HG02943 (cell line): Measurements from ENCODE around the gene CTNNBIP1.

ENCODE experiments used
- ATAC-seq: cut with Tn5 transposase; IDR thresholded peaks from one replicate; pipeline ENCODE4 v1.9.1; 2021; ENCODE audit warnings: mild to moderate bottlenecking, low read depth, moderate library complexity; ENCODE audit not compliant: unreplicated experiment

CTNNBIP1 gene

DNA sequence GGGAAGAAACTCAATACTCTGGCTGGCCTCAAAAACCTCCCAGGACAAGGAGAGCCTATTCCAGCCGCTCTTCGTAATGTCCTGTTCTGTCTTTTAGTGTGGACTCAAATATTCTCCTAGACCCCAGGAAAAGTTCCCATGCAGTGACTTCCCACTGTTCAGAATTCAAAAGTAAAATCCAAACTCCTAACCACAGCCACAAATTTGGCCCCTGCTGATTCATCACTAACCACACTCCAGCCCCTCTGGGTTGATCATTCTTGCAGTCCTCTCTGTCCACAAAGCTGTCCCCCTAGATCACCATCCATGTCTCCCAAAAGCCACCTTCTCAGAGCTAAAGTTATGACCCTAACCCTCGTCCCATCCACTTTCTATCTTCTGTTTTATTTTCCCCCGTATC is 5.1 kb downstream of the CTNNBIP1 start:
- ATAC-seq = no peak

DNA sequence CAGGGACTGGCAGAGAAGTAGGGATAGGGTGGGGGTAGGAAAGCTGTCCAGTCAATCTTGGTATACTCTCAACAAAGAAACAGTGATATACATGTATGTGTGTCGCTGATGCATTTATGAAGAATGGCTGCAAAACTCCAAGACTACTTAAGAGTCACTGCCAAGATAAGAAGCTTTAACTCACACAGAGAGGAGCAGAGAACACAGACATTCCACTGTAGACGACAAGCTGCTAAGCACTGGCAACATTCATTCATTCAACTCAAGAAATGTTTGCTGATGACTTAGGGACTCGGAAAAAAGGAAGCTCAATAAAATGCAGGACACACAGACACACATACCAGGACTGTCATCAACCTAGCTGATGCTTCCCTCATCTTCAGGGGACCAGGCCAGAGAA is 5.5 kb downstream of the CTNNBIP1 start:
- no peak for ATAC-seq

DNA sequence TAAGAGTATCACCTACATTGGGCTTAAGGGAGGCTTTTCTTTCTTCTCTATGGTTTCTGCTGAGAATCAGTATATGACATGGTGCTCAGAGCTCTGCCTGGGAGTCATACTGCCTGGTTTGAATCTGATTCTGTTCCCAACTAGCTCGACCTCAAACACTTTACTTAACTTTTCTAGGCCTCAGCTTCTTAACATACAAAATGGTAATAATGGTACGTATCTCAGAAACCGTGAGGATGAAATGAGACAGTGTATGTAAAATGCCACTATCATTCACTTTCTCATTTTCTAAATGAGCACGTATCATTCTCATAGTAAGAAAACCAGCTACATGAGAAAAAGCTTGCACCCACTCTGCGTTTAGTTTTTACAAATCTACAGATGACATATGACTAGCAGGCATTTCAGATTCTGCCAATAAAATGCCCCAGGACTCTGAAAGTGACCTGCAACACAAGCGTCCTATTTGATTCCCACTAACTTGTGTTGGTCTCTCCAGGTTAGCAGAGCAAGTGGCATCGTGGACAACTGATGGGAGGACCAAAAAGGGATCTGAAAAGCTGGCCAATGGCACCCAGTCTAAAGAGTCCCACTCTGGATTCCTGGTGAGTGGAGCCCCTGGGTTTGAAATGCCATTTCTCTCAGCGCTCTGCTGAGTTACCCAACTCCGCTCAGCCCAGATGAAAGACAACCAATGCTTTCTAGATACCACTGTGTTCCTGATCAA is 6.1 kb downstream of the CTNNBIP1 start:
- ATAC-seq = no peak

DNA sequence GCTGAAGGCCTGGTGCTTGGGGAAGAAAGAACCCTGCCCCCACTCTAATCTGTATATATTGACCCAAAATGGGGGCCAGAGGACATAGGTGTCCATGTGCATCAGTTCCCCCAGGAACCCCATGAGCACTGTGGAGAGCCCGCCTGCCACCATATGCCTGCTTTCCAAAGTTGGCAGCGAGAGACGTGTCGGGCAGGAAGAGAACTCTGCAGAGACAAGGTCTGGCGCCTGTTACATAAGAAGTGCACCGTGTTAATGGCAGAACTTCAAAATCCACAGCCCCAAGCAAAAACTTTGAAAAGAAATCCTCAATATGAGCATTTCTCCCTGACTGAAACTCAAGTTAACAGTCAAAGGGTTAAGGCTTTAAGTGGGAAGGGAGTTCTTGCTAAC is 8.0 kb downstream of the CTNNBIP1 start:
- no peak for ATAC-seq

DNA sequence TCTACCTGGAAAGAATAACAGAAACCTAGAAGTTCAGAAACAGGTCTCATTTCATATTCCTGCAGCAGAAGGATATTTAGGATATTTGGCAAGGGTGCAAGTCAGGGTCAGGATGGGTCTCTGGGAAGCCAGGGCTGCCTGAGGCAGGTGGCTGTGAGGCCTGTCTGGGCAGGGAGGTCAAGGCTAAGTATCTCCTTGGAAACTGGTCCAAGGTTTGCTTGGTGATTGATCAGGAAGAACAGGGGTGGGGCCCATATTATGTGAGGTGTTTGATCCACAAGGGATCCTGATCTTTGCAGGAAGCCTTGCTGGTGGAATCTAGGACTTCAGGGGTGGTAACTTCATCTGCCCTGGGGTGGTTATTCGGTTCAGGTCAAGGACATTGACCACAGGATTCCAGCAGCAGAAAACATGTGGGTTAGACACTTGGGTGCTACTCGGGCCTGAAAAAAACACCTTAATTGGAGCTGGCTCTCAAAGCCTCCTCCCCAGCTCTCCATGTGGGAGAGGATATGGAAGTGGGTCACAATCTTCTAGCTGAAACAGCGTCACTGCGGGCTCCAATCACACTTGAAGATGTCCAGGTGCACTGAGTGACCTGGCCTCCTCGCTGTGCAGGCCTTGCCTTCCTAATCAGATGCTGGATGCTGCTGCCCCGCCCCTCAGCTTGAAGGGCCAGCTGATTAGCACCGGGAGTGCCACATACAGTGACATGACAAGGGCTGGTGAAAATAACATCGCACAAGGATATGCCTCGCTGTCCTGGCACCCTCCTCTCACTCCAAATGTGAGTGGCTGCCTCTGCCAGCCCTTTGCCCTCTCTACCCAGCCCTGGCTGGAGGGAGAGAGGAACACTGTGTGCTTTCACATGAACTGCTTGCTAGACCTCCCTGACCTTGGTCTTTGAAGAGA is 8.7 kb downstream of the CTNNBIP1 start:
- no peak for ATAC-seq

DNA sequence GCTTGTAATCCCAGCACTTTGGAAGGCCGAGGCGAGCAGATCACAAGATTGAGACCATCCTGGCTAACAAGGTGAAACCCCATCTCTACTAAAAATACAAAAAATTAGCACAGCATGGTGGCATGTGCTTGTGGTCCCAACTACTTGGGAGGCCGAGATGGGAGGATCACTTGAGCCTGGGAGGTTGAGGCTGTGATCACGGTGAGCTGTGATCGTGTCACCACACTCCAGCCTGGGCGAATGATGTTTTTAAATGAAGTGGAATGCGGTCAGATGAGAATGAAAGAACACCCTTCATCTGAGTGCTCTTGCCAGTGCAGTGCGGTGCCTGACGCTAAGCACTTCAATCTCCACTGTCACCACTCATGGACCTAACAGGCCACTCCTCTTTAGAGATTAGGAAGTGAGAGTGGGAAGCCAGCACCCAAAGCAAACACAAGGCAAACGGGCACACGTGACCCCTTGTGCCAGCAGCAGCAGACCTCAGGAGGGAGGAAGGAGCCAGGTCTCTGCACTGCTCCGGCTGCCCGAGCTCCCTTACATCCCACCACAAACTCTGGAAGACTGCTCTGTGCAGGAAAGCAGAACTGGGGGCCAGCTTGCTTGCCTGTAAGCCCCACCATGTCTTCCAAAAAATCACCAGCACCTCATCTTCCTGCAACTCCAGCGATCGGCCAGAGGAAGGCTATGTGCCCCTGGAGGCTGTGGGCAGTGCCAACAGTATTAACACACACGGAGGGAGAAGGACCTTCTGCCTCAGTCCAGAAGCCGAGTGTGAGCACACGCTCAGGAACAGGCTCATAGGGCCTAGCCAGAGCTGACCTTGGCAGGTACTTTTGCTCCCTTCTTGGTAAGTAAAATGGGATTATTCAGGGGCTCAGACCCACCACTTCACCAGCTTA is 9.7 kb downstream of the CTNNBIP1 start:
- ATAC-seq = no peak

DNA sequence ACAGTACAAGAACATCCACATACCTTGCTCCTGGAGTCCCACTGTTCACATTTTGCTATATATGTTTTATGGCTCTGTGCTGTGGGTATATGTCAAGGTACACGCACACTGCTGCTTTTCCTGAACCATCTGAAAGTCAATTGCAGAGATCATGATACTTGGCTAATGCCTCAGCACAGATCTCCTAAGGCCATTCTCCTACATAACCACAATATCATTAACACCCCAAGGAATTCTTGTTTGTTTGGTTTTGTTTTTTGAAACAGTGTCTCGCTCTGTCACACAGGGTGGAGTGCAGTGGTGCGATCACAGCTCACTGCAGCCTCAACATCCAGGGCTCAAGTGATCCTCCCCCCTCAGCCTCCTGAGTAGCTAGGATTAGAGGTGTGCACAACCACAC is 16.0 kb downstream of the CTNNBIP1 start:
- ATAC-seq = no peak

DNA sequence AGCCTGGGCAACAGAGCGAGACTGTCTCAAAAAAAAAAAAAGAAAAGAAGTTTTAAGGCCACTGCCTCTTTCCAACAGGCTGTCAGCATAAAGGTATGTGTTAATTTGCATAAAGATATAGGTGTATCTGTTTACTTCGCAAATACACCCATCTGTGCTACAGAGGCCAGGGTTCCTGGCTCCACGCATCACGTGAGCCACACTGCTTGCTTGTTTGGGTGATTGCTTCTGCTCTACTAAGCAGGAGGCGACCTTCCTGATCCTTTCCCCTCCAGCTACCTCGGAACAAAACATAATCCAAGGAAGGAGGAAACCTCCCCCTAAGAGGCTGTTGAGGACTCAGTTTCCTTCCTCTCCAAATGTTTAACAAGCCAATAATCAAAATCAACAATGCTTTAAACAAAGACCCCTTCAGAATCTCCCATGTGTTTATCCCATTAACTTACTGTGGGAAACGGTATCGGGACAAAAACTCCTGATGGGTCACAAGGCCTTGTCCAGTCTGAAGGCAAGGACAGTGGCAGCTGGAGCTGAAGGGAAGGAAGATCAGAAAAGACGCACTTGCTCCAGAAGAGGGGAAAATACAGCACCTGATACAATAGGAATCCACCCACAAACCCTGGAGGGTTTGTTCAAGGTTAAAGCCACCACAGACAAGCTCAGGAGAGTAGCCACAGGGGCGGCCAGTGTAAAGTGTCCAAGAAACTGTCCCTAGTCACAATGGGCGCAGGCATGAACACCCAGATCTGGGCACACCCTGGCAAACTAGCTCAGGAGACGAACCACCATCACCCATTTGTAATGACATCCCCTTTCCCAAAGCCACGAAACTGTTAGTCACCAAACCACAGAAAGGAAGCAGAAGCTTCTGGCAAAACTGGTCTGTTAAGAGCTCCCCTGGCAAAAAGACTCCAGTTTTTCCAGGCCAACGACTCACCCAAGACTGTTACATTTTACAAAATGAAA is 17.2 kb downstream of the CTNNBIP1 start:
- ATAC-seq = no peak

DNA sequence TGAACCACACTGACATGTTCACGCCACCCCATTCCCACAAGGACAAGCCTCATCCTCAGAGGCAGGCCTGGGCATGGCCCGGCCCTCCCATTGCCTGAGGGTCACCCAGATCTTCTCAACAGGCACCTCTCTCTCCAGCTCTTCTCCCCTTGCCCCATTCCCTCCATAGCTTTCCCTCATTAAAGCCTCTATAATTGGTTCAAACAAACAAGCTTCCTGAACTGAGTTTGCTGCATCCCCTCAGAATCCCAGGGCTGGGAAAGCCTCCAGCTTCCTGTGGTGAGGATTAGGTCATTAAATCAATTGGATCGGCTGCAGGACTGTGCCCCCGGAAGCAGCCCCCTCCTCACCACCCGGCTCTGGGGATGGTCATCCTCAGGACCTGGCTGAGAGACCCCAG is 18.9 kb downstream of the CTNNBIP1 start:
- no peak for ATAC-seq

DNA sequence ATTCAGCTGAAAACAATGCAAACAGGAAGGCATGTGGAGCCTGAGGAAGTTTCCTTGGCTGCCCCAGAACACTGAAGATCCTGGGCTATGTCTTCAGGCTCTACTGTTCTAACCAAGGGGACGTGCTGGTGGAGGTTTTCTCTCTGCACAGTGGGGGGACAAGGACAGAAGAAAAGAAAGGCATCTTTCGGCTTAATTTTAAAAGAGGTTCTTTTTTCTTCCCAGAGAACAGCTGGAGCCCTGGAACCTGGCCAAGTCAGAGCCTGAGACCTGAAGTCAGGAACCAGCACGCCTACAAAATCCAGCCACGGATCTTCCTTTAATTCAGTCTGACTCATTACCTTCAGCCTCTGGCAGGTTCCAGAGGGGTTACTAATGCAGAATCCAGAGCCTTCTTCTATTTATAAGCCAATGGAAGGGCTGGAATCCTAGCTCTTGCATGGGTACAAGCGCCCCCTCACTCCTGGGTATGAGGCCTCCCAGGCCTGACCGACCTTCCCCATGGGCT is 19.8 kb downstream of the CTNNBIP1 start:
- ATAC-seq = no peak

DNA sequence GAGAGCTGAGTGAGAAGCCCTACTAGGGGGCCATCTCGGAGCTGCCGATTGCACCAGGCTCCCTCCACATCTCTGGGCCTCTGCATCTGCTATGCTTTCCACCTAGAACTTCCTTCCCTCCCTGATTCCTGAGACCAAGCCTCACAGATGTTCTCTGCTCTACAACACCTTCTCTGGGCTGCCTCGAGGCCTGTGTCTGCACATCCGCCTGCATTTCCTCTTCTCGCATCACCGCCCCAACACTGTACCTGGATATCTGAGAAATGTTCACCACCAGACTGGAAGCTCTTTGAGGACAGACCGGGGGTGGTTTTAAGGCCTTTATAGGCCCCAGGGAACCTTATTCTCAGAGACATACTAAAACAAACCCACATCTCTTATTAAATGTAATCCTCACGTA is 20.7 kb downstream of the CTNNBIP1 start:
- ATAC-seq = no peak

DNA sequence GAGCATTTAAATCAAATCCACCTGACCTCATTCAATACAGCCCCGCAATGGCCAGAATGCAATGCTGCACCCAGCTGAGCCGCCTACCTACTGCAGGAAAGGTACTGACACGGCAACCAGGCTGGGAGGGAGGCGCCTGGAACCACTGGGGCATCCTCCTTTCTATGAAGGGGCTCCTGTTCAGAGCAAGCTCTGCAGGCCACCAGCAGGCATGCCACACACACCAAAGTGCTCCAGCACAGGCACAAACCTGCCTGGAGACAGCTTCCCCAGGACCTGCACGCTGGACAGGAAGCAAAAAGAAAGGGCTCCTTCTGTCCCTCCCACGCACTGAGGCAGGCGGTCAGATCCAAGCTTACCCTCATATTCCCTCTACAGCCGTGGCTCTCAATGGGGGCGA is 21.2 kb downstream of the CTNNBIP1 start:
- ATAC-seq = no peak

DNA sequence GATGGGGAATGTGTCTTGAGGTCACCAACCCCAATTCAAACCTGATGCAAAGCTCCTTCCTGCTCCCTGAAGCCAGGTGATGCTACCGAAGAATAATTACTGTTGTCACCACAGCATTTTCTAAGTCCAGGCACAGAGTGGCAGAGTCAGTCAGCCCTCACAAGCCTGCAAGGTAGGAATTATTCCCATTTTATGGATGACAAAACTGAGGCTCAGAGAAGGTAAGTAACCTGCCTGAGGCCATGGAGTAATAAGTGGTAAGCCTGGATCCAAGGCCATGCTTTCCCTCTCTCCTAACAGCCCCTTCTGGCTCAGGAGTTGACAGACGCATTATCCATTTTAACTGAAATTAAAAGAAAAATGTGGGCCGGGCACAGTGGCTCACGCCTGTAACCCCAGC is 23.0 kb downstream of the CTNNBIP1 start:
- no peak for ATAC-seq

DNA sequence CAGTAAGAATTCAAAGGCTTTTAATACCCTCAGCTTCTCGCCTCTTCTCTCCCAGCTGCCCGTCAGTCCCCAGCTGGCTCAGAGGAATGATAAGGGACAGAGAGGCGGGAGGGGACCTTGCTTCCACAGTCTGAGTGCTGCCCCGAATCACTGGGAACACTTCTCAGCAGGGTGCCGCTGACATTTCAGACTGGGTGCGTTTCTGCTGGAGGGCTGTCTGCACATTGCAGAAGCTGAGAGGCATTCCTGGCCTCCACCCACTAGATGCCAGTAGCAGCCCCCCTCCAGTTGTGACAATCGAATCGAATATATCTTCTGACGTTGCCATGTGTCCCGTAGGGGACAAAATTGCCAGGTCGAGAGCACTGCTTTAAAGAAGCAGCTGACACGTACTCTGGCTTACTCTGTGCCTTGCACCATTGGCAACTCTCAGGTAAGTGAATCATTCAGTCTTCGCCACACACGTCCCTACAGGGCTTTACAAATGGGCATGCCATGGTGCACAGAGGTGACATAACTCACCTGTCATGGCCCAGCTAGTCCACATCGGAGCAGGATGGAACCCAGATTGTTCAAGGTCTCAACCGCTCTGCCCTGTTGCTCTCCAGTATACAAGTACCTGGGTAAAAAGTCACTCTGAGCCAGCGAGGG is 23.9 kb downstream of the CTNNBIP1 start:
- ATAC-seq = no peak

DNA sequence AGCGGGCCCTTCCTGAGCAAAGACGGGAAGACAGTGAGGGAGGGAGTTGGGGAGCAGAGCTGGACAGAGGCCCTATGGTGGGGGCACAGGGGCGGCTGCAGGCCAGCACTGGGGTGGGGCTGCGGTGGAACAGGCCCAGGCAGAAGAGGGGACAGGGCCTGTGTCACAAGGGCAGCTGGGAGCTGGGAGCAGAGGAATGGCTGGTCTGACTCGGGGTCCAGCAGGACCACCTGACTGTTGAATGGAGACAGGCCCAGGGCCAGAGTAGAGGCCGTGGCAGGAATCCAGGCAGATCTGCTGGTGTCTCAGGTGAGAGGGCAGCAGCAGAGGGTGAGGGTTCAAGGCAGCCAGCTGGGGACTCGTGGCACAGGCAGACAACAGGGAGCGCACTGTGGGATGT is 25.3 kb downstream of the CTNNBIP1 start:
- no peak for ATAC-seq

DNA sequence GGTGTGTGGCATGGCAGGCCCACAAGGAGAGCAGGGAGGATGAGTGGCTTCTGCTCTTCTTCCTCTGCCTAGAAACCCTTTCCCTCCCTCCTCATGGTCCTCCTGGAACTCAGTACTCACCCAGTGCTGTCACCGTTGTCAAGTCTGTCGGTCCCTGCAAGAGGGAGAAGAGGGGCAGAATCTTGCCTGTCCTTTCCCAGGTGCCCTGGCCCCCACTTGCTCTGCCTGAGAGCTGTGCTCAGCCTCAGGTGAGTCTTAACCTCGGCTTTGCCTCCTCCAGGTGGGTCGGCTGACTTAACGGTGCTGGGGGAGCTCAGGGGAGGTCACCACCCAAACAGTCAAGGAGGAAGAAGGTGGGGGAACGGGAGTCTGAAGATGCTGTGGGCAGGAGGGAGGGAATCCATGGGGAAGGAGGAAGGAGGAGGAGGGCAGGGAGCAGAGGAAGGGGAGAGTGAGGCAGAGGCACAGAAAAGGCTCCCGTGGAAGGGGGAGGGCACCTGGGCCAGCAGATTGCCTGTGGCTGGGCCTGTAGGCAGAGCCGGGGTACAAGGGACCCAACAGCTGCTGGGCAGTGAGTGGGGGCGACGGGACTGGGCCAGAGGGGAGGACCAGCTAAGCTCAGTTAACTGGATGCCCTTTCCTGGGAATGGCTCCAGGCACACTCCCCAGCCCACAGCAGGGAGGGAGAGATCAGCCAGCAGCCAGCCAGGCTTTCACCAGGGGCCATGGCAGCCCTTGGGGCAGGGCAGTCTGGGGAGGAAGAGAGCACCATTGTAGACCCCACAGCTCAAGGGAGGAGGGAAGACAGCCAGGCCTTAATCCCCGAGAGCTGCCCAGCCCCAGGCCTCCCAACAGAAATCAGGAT is 26.3 kb downstream of the CTNNBIP1 start:
- no peak for ATAC-seq

DNA sequence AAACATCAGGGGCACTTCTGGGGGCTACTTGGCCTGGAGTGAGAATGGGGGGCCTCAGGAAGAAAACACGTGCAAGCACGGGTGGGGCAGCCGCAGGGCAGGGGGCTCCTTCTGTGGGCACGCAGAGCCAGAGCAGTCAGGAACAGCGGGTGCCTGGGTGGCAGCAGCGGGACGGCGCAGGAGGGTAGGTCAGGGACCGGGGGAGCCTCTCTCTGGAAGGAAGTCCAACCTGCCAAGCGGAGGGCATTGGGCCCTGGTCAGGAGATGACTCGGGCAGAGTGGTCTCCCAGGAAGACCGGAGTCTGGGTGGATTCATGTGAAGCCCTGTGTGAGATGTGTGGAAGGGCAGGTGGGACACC is 27.1 kb downstream of the CTNNBIP1 start:
- no peak for ATAC-seq

DNA sequence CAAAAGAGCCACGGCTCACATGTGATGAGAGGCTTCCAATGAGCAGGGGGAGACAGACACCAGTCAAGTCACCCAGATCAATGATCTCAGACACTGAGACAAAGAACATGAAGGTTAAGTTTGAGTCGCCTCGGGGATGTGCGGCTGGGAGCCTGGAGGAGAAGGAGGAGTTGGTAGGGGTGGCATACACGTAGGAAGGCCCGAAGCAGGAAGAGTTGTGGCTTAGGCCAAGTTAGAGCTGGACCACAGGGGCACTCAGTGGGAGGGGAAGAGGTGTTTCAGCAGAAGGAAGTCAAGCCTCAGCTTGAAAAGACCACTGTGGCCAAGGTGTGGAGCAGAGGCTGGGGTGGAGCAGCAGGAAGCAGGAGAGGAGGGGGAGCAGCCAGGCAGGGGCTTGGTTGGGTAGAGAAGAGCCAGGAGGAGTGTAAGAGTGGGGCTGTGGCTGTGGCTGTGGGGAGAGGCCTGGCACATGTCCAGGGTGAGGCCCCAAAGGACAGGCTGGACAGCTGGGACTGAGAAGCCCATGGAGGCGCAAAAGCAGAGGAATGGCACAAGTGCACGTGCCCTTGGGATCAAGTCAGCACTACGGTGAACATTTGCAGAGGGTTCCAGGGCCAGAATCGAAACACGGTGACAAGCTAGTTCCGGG is 27.6 kb downstream of the CTNNBIP1 start:
- no peak for ATAC-seq
